ENCODE results near the gene PFN3.

DNA sequence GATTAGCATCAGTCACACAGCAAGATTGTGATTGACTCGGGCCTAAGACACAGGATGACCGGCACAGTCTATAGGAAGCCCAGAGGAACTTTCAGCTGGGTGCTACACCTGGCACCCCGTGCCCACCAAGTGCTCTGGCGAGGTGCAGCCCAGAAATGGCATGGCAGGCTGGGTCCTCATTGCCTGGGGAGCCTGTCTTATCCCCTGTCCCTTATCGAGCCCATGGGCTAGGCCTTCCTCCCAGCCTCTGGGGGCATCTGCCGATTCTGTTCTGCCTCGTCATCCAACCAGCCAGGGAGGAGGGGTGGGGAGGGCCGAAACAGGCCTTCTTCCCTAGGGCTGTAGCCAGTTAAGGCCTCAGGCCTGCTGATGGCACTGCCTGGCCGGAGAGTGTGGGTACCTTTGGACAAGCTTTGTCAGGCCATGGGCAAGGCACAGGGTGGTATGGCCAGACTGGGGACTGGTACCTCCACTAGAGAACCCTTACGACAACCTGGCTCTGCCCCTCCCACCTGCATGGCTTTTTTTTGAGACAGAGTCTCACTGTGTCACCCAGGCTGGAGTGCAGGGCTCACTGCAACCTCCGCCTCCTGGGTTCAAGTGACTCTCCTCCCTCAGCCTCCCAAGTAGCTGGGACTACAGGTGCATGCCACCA is 27.6 kb upstream of the PFN3 start:
- TF ChIP-seq, protein P1, sequence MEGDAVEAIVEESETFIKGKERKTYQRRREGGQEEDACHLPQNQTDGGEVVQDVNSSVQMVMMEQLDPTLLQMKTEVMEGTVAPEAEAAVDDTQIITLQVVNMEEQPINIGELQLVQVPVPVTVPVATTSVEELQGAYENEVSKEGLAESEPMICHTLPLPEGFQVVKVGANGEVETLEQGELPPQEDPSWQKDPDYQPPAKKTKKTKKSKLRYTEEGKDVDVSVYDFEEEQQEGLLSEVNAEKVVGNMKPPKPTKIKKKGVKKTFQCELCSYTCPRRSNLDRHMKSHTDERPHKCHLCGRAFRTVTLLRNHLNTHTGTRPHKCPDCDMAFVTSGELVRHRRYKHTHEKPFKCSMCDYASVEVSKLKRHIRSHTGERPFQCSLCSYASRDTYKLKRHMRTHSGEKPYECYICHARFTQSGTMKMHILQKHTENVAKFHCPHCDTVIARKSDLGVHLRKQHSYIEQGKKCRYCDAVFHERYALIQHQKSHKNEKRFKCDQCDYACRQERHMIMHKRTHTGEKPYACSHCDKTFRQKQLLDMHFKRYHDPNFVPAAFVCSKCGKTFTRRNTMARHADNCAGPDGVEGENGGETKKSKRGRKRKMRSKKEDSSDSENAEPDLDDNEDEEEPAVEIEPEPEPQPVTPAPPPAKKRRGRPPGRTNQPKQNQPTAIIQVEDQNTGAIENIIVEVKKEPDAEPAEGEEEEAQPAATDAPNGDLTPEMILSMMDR (IDR thresholded peaks at IDR 0.05; ENCODE audit: low read depth, low read length): no peak
- TF ChIP-seq EZH2phosphoT487 (IDR thresholded peaks at IDR 0.05; ENCODE audit: low read depth): no peak

Measured in OCI-LY3 (cell line).